Loucy (cell line): ENCODE results near the gene RAB7A.

Experiments
- EZH2phosphoT487 ChIP-seq: fragments of 200-600 bp; IDR thresholded peaks from 2 replicates; pipeline ENCODE4 v1.6.1; 2018; ENCODE audit warnings: antibody characterized with exemption, mild to moderate bottlenecking, moderate library complexity, borderline replicate concordance
- TF ChIP-seq, protein P1 (sequence below): fragments of 200-600 bp; sonication (generic); conservative IDR thresholded peaks from 2 replicates; pipeline ENCODE4 v1.5.1; 2014; ENCODE audit warnings: mild to moderate bottlenecking, antibody characterized with exemption, low read length

- TF ChIP-seq, protein P1, sequence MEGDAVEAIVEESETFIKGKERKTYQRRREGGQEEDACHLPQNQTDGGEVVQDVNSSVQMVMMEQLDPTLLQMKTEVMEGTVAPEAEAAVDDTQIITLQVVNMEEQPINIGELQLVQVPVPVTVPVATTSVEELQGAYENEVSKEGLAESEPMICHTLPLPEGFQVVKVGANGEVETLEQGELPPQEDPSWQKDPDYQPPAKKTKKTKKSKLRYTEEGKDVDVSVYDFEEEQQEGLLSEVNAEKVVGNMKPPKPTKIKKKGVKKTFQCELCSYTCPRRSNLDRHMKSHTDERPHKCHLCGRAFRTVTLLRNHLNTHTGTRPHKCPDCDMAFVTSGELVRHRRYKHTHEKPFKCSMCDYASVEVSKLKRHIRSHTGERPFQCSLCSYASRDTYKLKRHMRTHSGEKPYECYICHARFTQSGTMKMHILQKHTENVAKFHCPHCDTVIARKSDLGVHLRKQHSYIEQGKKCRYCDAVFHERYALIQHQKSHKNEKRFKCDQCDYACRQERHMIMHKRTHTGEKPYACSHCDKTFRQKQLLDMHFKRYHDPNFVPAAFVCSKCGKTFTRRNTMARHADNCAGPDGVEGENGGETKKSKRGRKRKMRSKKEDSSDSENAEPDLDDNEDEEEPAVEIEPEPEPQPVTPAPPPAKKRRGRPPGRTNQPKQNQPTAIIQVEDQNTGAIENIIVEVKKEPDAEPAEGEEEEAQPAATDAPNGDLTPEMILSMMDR: no peak
- no peak for TF ChIP-seq EZH2phosphoT487
These were observed 54.3 kb downstream of the RAB7A start for GRCh38 chr3:128780101-128780837.
